SU-DHL-6 (cell line): ENCODE data around the gene STARD3.

Experiments
- CTCF ChIP-seq: fragments of 200-600 bp; sonication (generic); IDR thresholded peaks from one replicate; pipeline ENCODE4 v1.5.1; 2017; ENCODE audit warnings: antibody characterized with exemption, mild to moderate bottlenecking, low read length, moderate library complexity; ENCODE audit not compliant: insufficient read depth, poor library complexity, severe bottlenecking
- EZH2phosphoT487 ChIP-seq: fragments of 200-600 bp; sonication (generic), shearing (Covaris generic); conservative IDR thresholded peaks from 2 replicates; pipeline ENCODE4 v1.6.1; 2018; ENCODE audit warnings: mild to moderate bottlenecking, antibody characterized with exemption, low read length, moderate library complexity, mixed read lengths

- TF ChIP-seq CTCF (no peak), EZH2phosphoT487 (no peak)
Measured at GRCh38 chr17:39639043-39639442, 2.1 kb downstream of the STARD3 start.
